Mesenchymal stem cell (in vitro differentiated cells and primary cell): ENCODE measurements around the gene GUCA1A.

ENCODE experiments used
- DNase-seq: peaks from one replicate; pipeline ENCODE4 v3.0.0-alpha.2; 2013
- H2AFZ ChIP-seq: one replicate; pipeline ENCODE4 v1.6.1; 2013; ENCODE audit warnings: low read depth, mild to moderate bottlenecking, control low read depth, inconsistent platforms, low read length, moderate library complexity
- H2AK5ac ChIP-seq: 2 replicates; pipeline ENCODE4 v1.6.1; 2013; ENCODE audit warnings: low read length, moderate library complexity, mild to moderate bottlenecking, inconsistent platforms; ENCODE audit not compliant: severe bottlenecking
- H2BK120ac ChIP-seq: one replicate; pipeline ENCODE4 v1.6.1; 2013; ENCODE audit warnings: low read depth, mild to moderate bottlenecking, inconsistent platforms, low read length, moderate library complexity
- H2BK12ac ChIP-seq, 2 experiments: one replicate each; pipeline ENCODE4 v1.6.1; 2013; ENCODE audit warnings: inconsistent platforms in 2 of 2, low read length in 2 of 2, mild to moderate bottlenecking in 2 of 2, moderate library complexity in 2 of 2, control low read depth in 1 of 2
- H2BK15ac ChIP-seq: one replicate; pipeline ENCODE4 v1.6.1; 2013; ENCODE audit warnings: mild to moderate bottlenecking, low read depth, inconsistent platforms; ENCODE audit not compliant: poor library complexity, severe bottlenecking
- H2BK5ac ChIP-seq: 2 replicates; pipeline ENCODE4 v1.6.1; 2013; ENCODE audit warnings: low read depth, mild to moderate bottlenecking, low read length, control low read depth, inconsistent platforms; ENCODE audit not compliant: poor library complexity, severe bottlenecking
- H3K14ac ChIP-seq, 2 experiments: one replicate each; pipeline ENCODE4 v1.6.1; 2013; ENCODE audit warnings: inconsistent platforms in 2 of 2, low read length in 2 of 2, control low read depth in 1 of 2, mild to moderate bottlenecking in 1 of 2, moderate library complexity in 1 of 2
- H3K18ac ChIP-seq, 2 experiments: one replicate each; pipeline ENCODE4 v1.6.1; 2013; ENCODE audit warnings: inconsistent platforms in 2 of 2, low read length in 2 of 2, control low read depth in 1 of 2, low read depth in 1 of 2, mild to moderate bottlenecking in 1 of 2
- H3K23ac ChIP-seq, 2 experiments: one replicate each; pipeline ENCODE4 v1.6.1; 2013; ENCODE audit warnings: inconsistent platforms in 2 of 2, low read length in 2 of 2, mild to moderate bottlenecking in 2 of 2, moderate library complexity in 2 of 2, control low read depth in 1 of 2
- H3K27ac ChIP-seq: 2 replicates; pipeline ENCODE4 v1.5.1; 2013; ENCODE audit warnings: mild to moderate bottlenecking, moderate library complexity, low read length, control low read depth, inconsistent platforms; ENCODE audit not compliant: poor library complexity, severe bottlenecking
- H3K27me3 ChIP-seq, 2 experiments: 2 replicates each; pipeline versions ENCODE4 v1.6.1 to v1.7.0; 2013; ENCODE audit warnings: low read length in 2 of 2, mild to moderate bottlenecking in 2 of 2, moderate library complexity in 2 of 2, control low read depth in 1 of 2, inconsistent platforms in 1 of 2; ENCODE audit not compliant: control insufficient read depth in 1 of 2, insufficient read depth in 1 of 2
- H3K36me3 ChIP-seq, 2 experiments: 2 replicates each; pipeline versions ENCODE4 v1.6.1 to v1.7.0; 2013; ENCODE audit warnings: low read length in 2 of 2, control low read depth in 1 of 2, inconsistent platforms in 1 of 2, low read depth in 1 of 2, mild to moderate bottlenecking in 1 of 2; ENCODE audit not compliant: insufficient read depth in 2 of 2, control insufficient read depth in 1 of 2
- H3K4ac ChIP-seq, 2 experiments: one replicate each; pipeline ENCODE4 v1.6.1; 2013; ENCODE audit warnings: inconsistent platforms in 2 of 2, low read length in 2 of 2, mild to moderate bottlenecking in 2 of 2, moderate library complexity in 2 of 2, control low read depth in 1 of 2, low read depth in 1 of 2
- H3K4me1 ChIP-seq: 2 replicates; pipeline ENCODE4 v1.6.1; 2013; ENCODE audit warnings: low read depth, low read length, control low read depth; ENCODE audit not compliant: control insufficient read depth, insufficient read depth
- H3K4me2 ChIP-seq: 2 replicates; pipeline ENCODE4 v1.6.1; 2013; ENCODE audit warnings: low read length, mild to moderate bottlenecking, inconsistent platforms; ENCODE audit not compliant: poor library complexity, severe bottlenecking
- H3K4me3 ChIP-seq, 2 experiments: 2 replicates each; pipeline versions ENCODE4 v1.5.1 to v1.7.0; 2013; ENCODE audit warnings: low read length in 2 of 2, mild to moderate bottlenecking in 2 of 2, control low read depth in 1 of 2, low read depth in 1 of 2; ENCODE audit not compliant: insufficient read depth in 1 of 2
- H3K79me1 ChIP-seq: replicated peaks from 2 replicates; pipeline ENCODE4 v1.6.1; 2013; ENCODE audit warnings: mild to moderate bottlenecking, control low read depth, low read length, inconsistent platforms; ENCODE audit not compliant: poor library complexity, severe bottlenecking
- H3K9ac ChIP-seq: 2 replicates; pipeline ENCODE4 v1.7.0; 2013; ENCODE audit warnings: mild to moderate bottlenecking, low read length, moderate library complexity
- H3K9me3 ChIP-seq: 2 replicates; pipeline ENCODE4 v1.7.0; 2013; ENCODE audit warnings: mild to moderate bottlenecking, low read length; ENCODE audit not compliant: control insufficient read depth
- H4K8ac ChIP-seq: one replicate; pipeline ENCODE4 v1.6.1; 2013; ENCODE audit warnings: inconsistent platforms, mild to moderate bottlenecking, low read length, moderate library complexity
- H4K91ac ChIP-seq: one replicate; pipeline ENCODE4 v1.6.1; 2013; ENCODE audit warnings: mild to moderate bottlenecking, low read length, inconsistent platforms
- WGBS: methylation state at CpG from one replicate; pipeline ENCODE4 v1.1.7; 2013; ENCODE audit warnings: mixed read lengths; 5-methylcytosine and 5-hydroxymethylcytosine counted together

Gene GUCA1A

DNA sequence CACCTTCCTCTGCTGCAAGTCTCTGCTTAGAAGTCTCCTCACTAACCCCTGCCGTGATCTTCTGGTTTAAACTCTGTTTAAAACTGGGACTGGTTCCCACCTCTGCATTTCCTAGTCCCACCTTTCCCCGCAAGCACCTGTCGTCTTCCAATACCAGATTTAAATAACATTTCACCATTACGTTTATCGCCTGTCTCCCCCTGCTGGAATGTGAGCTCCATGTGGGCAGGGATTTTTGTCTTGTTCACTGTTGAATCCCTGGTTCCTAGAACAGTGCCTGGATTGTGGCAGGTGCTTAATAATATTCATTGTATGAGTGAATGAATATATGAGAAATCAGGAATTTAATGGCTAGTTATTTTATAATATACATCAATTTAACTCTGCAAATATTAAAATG lies 2.7 kb downstream of the GUCA1A start:
- 65% methylated on average over 3 of the region's 5 CpGs for WGBS
- Histone ChIP-seq H2BK120ac (no peak overlapping the region), H2AFZ (no peak overlapping the region)

DNA sequence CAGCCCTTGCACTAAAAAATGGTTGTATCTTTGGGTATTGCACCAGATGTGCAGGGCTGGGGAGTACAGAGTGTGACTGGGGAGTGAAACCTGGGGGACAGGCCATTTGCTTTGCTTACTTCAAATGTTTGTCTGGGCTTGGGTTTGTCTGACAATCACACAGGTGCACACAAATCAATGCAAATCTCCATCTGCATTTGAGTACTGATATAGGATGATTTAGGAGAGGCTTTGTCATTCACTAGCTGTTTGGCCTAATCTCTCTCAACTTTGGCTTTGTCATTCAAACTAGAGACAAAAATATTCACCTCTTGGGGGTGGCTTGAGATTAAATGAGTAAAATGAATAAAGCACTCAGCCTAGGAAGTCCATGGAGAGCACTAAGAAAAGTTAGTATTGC lies 3.8 kb downstream of the GUCA1A start:
- Histone ChIP-seq H3K9me3 (no peaks in the 10 kb centered on the region), H3K36me3 (no peaks in the 10 kb centered on the region), H2BK120ac (no peak overlapping the region), H3K4me1 (no peaks in the 10 kb centered on the region), H3K27ac (no peak overlapping the region), H3K79me1 (no peaks in the 10 kb centered on the region), H2BK15ac (no peak overlapping the region), H2BK5ac (no peak overlapping the region), H4K8ac (no peak overlapping the region), H3K23ac (no peak overlapping the region), H2AFZ (no peak overlapping the region), H2AK5ac (no peak overlapping the region), H3K4me2 (no peak overlapping the region), H3K27me3 (peaks cover 0 to 11% of the 10 kb centered on the region in 2 experiments), H3K4me3 (no peak overlapping the region), H3K4ac (no peak overlapping the region), H3K18ac (no peak overlapping the region), H4K91ac (no peak overlapping the region), H3K9ac (no peak overlapping the region), H2BK12ac (no peak overlapping the region), H3K14ac (no peak overlapping the region)
- DNase-seq, result no peak

More for the DNA sequence above, 2.7 kb downstream of the GUCA1A start:
- Histone ChIP-seq H3K4me3 (no peak overlapping the region), H3K4me1 (no peaks in the 10 kb centered on the region), H2BK15ac (no peak overlapping the region), H2BK12ac (no peak overlapping the region), H3K18ac (no peak overlapping the region), H3K9me3 (no peaks in the 10 kb centered on the region), H3K27me3 (peaks cover 0 to 11% of the 10 kb centered on the region in 2 experiments), H3K23ac (no peak overlapping the region), H2AK5ac (no peak overlapping the region), H2BK5ac (no peak overlapping the region), H3K79me1 (no peaks in the 10 kb centered on the region), H3K14ac (no peak overlapping the region), H4K91ac (no peak overlapping the region), H3K4ac (no peak overlapping the region), H4K8ac (no peak overlapping the region), H3K36me3 (no peaks in the 10 kb centered on the region), H3K9ac (no peak overlapping the region), H3K27ac (no peak overlapping the region), H3K4me2 (no peak overlapping the region)
- DNase-seq, result no peak

DNA sequence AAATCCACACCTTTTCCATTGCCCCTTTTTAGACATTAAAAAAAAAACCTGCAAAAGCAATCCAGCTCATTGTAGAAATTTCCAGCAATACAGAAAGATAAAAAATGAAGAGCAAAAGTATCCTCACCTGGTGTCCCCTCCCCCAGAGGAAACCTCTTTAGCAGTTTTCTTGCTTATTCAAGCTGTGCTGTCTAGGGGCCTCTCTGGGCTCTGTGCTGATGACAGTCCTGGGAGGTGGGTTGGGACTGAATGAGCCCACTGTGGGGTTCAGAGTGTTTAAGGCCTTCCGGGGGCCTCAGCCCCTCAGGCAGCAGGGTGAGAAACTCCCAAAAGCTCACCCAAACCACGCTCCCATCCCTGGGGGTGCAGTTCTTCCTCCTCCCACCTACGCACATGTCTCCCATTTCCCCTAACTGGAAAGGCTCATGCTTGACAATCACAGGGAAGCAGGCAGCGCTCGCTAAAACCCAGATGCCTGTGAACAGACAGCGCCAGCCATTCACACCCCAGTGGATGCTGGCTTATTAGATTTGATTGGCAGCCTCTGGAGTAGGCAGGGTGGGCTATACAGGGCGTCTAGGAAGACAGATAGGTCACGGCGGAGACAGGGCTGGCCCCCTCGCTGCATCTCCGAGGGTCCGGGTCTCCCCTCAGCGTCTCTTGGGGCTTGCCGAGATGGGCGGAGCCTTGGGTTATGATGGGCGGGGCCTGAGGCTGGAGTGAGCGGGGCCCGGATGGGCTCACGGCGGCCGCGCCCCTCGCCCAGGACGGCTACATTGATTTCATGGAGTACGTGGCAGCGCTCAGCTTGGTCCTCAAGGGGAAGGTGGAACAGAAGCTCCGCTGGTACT lies 4.6 kb downstream of the GUCA1A start:
- Histone ChIP-seq H3K4me3 (no peak overlapping the region), H2BK5ac (no peak overlapping the region), H3K79me1 (no peaks in the 10 kb centered on the region), H2BK120ac (no peak overlapping the region), H4K8ac (no peak overlapping the region), H3K14ac (no peak overlapping the region), H3K4me1 (no peaks in the 10 kb centered on the region), H3K27me3 (peaks cover 0 to 11% of the 10 kb centered on the region in 2 experiments), H3K4me2 (no peak overlapping the region), H3K27ac (no peak overlapping the region), H2BK12ac (no peak overlapping the region), H3K36me3 (no peaks in the 10 kb centered on the region), H3K9me3 (no peaks in the 10 kb centered on the region), H3K18ac (no peak overlapping the region), H2AK5ac (no peak overlapping the region), H3K23ac (no peak overlapping the region), H4K91ac (no peak overlapping the region), H2AFZ (peak overlapping the region; percentile 6), H3K4ac (no peak overlapping the region), H3K9ac (no peak overlapping the region), H2BK15ac (peak overlapping the region; percentile 38)
- DNase-seq, result no peak
- WGBS, result 24% methylated on average over 27 of the region's 27 CpGs

DNA sequence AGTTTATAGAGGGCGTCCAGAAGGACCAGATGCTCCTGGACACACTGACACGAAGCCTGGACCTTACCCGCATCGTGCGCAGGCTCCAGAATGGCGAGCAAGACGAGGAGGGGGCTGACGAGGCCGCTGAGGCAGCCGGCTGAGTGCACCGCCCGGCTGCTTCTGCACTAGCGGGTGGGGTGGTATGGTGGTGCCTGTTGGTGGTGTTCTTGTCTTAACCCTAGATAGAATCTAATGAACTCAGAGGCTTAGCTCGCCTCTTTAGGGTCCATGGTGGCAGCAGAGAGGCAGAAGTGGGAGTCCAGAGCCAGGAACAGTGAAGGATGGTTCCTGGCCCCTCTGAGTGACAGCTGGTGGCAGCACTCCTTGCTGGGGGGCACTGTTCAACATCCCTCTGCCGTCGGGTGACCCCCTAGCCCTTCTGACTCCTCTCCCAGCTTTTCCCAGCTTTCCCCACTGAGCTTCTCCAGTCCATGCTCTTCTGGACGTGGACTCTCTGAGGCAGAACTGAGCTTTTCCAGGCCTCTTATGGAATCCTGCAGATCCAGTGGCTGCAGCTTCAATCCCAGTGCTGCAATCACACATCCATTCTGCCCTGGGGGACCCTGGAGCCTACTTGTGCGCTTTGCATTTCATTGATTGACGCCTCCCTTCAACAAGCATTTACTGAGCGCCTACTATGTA lies 6.2 kb downstream of the GUCA1A start:
- no peak overlapping the region for H4K91ac ChIP-seq
- no peak overlapping the region for H3K18ac ChIP-seq
- no peak overlapping the region for H2AFZ ChIP-seq
- no peak overlapping the region for H3K14ac ChIP-seq
- no peaks in the 10 kb centered on the region for H3K79me1 ChIP-seq
- H3K9ac ChIP-seq, result no peak overlapping the region
- no peak overlapping the region for H2AK5ac ChIP-seq
- no peak overlapping the region for H3K4ac ChIP-seq
- no peak overlapping the region for H4K8ac ChIP-seq
- H2BK12ac ChIP-seq, result no peak overlapping the region
- H3K9me3 ChIP-seq, result no peaks in the 10 kb centered on the region
- H3K4me3 ChIP-seq, result no peak overlapping the region
- no peak overlapping the region for H3K27ac ChIP-seq
- no peak overlapping the region for H2BK5ac ChIP-seq
- H2BK15ac ChIP-seq, result no peak overlapping the region
- DNase-seq, result no peak
- no peaks in the 10 kb centered on the region for H3K4me1 ChIP-seq
- H2BK120ac ChIP-seq, result no peak overlapping the region
- H3K27me3 ChIP-seq, result peaks cover 0 to 11% of the 10 kb centered on the region in 2 experiments
- H3K23ac ChIP-seq, result no peak overlapping the region
- whole genome bisulfite sequencing, result 90% methylated on average over 19 of the region's 20 CpGs
- H3K4me2 ChIP-seq, result no peak overlapping the region
- no peaks in the 10 kb centered on the region for H3K36me3 ChIP-seq
